ENCODE measurements around the gene TMIGD1. TPM values are rescaled to one million over a fixed set of nuclear protein-coding genes. Genes with fewer than 3 reads are reported as not detected.
A peak's percentile ranks its signal among the peaks of the same experiment; 100 is the strongest.

The TMIGD1 gene
- total and polyA plus RNA-seq, 2 of the 13 experiments (the other 11 are each of a cell fraction or from before 2014, with no cell fraction given) = not detected

GRCh38 chr17:30290696-30291542 is 42.9 kb downstream of the TMIGD1 start (continued):
- no peak for TF ChIP-seq CHCHD3 (CRISPR knock-in tag; IDR thresholded peaks at IDR 0.05)
- 0 out of 2 replicates have a peak, but pooled peaks have one; percentile 44 for TF ChIP-seq CC2D1A (CRISPR knock-in tag; IDR thresholded peaks at IDR 0.05)
- TF ChIP-seq ZNF879 (CRISPR knock-in tag; IDR thresholded peaks at IDR 0.05) = no peak; the same call in 1 of the 2 replicates
- TF ChIP-seq GATAD2A (CRISPR knock-in tag; IDR thresholded peaks at IDR 0.05) = peak; percentile 16; the same call in 1 of the 2 replicates
- no peak for TF ChIP-seq REST (IDR thresholded peaks at IDR 0.05; ENCODE audit: borderline replicate concordance in 1 of 2, low read depth in 1 of 2, low read length in 2 of 2)
- TF ChIP-seq ZBTB40 (IDR thresholded peaks at IDR 0.05) = no peak
- peak; percentile 16; the same call in 1 of the 2 replicates for TF ChIP-seq ZBTB40 (CRISPR knock-in tag; IDR thresholded peaks at IDR 0.05)
- no peak for TF ChIP-seq ZNF615 (CRISPR knock-in tag; IDR thresholded peaks at IDR 0.05; ENCODE audit: borderline replicate concordance)
- no peak for TF ChIP-seq ZNF333 (CRISPR knock-in tag; IDR thresholded peaks at IDR 0.05; ENCODE audit: borderline replicate concordance)
- no peak for TF ChIP-seq ZC3H4 (CRISPR knock-in tag; IDR thresholded peaks at IDR 0.05; ENCODE audit: borderline replicate concordance)
- TF ChIP-seq SATB2 (CRISPR knock-in tag; IDR thresholded peaks at IDR 0.05) = no peak
- TF ChIP-seq MTA1 (CRISPR knock-in tag; IDR thresholded peaks at IDR 0.05; ENCODE audit: borderline replicate concordance) = no peak
- no peak for TF ChIP-seq PCBP2 (optimal IDR thresholded peaks at IDR 0.05; ENCODE audit: low read depth, low read length, poor library complexity, severe bottlenecking)
- TF ChIP-seq RFXANK (CRISPR knock-in tag; IDR thresholded peaks at IDR 0.05) = 0 out of 2 replicates have a peak, but pooled peaks have one; percentile 59
- no peak for TF ChIP-seq ZNF326 (CRISPR knock-in tag; IDR thresholded peaks at IDR 0.05; ENCODE audit: borderline replicate concordance)
